ENCODE results near the gene VDR. TPM values are rescaled to one million over a fixed set of nuclear protein-coding genes. Genes with fewer than 3 reads are reported as not detected.

Gene VDR
- total RNA-seq, 4 donors from 2014 or later: 3.5 to 5.2 (median 3.9) TPM

DNA sequence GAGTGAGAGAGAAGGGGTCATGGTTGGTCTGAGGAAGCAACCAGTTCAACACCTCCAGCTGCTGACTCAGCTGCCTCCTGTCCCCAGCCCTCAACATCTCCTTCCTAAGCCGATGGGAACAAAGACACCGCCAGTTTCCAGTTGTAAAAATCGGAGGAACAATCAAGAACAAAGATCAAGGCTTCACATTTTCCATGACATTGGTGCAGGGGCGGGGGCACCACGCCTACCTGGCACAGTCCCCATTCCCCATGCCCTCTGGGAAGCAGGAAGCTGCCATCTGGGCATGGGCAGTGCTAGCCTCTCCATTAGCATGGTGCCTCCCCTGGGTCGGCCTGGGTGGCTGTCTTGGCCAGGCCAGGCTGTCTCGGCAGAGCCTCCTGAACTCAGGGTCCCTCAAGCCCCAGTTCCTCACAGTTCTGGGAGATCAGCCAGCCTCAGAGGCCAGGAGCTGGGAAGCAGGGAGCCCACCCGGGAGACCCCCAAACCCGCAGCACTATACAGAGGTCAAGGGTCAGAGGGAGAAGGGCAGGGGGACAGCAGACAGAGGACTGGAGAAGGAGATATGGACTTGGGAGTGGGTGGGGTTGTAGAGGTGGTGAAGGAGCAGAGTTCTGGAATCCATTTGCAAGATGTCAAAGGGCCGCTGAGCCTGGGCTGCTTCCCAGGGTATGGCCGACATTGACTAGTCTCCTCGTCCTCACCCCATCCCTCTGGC is 39.0 kb upstream of the VDR start:
- H3K36me3 ChIP-seq: no peaks in the 10 kb centered on the region
- peaks cover 0 to 11% of the 10 kb centered on the region in 2 donors for H3K4me1 ChIP-seq
- TF ChIP-seq, protein P1, sequence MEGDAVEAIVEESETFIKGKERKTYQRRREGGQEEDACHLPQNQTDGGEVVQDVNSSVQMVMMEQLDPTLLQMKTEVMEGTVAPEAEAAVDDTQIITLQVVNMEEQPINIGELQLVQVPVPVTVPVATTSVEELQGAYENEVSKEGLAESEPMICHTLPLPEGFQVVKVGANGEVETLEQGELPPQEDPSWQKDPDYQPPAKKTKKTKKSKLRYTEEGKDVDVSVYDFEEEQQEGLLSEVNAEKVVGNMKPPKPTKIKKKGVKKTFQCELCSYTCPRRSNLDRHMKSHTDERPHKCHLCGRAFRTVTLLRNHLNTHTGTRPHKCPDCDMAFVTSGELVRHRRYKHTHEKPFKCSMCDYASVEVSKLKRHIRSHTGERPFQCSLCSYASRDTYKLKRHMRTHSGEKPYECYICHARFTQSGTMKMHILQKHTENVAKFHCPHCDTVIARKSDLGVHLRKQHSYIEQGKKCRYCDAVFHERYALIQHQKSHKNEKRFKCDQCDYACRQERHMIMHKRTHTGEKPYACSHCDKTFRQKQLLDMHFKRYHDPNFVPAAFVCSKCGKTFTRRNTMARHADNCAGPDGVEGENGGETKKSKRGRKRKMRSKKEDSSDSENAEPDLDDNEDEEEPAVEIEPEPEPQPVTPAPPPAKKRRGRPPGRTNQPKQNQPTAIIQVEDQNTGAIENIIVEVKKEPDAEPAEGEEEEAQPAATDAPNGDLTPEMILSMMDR (IDR thresholded peaks at IDR 0.05): no peak
- TF ChIP-seq POLR2A (IDR thresholded peaks at IDR 0.05): no peak
- H3K27me3 ChIP-seq: no peaks in the 10 kb centered on the region
- no peak for DNase-seq
- no peaks in the 10 kb centered on the region for H3K9me3 ChIP-seq
- H3K4me3 ChIP-seq (replicated peaks in 1 of 3): no peak overlapping the region
- no peak overlapping the region for H3K27ac ChIP-seq
- 73 to 84% methylated on average over 10 to 12 of the region's 12 CpGs for WGBS, 2 donors
- intact Hi-C loops (cut with DNase I): no loop called here

DNA sequence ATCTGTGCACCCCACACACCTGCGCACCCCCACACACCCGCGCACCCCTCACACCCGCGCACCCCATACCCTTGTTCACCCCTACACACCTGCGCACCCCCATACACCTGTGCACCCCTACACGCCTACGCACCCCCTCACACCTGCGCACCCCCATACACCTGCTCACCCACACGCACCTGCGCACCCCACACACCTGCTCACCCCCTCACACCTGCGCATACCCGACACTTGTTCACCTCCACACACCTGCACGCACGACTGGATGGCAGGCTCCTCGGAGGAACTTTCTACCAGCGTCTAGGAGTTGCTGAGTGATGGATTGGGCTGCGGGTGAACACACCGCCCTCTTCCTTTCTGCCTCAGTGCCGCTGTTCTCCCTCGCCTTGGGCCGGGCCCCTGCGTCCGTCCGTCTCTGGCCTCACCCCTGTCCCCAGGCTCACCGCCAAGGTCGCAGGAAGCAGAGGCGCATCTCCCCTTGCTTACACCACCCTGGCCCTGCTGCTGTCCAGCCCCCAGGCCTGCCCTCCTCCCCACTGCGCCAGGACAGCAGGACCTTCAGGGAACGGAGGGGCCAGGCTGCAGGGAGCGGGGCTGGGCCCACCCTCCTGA is 37.9 kb upstream of the VDR start:
- Histone ChIP-seq H3K4me3 (replicated peaks in 1 of 3) (no peak overlapping the region), H3K4me1 (peaks cover 0 to 11% of the 10 kb centered on the region in 2 donors), H3K27me3 (no peaks in the 10 kb centered on the region), H3K27ac (no peak overlapping the region), H3K9me3 (no peaks in the 10 kb centered on the region), H3K36me3 (no peaks in the 10 kb centered on the region)
- DNase-seq: no peak
- TF ChIP-seq, protein P1 (IDR thresholded peaks at IDR 0.05): no peak
- no peak for TF ChIP-seq POLR2A (IDR thresholded peaks at IDR 0.05)
- WGBS, 2 donors: 66 to 68% methylated on average over 26 to 30 of the region's 31 CpGs
- intact Hi-C loops (cut with DNase I): no loop called here

DNA sequence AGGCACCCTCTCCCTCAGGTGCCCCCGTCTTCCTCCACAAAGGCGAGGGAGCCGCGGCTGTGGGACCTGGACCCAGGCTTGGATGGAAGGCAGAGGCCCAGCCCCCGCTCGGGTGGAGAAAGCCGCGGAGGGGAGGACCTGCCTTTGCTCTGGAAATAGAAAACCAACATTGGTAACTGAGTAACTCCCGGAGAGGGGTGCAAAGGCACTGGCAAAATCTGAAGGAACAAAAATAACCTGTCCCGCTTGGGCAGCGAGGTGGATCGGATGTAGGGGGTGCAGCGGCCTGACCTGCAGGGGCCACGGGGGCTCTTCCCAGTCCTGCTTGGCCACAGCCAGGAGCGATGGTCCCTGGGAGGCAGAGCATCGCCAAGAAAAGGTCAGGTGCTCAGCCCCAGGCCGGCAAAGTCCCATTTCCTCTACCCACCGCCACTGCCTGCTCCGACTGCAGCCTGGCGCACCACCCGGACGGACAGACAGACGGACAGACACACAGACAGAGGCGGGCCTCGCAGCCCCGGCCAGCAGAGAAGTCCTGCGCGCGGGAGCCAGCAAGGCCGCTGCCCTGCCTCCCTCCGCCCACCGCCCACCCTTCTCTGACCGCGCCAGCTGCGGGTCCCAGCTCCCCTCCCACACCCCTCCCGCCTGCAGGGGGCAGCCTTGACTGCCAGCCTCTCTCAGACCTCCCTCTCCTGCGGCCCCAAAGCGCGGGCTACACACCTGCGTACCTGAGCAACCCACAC is 37.2 kb upstream of the VDR start:
- TF ChIP-seq POLR2A (IDR thresholded peaks at IDR 0.05): no peak
- TF ChIP-seq, protein P1 (IDR thresholded peaks at IDR 0.05): peak in 2 of 6 experiments; percentile 6 to 32
- no peaks in the 10 kb centered on the region for H3K27me3 ChIP-seq
- no peak overlapping the region for H3K27ac ChIP-seq
- WGBS, 2 donors: 25 to 27% methylated on average over 22 to 24 of the region's 40 CpGs
- H3K9me3 ChIP-seq: no peaks in the 10 kb centered on the region
- no peak overlapping the region for H3K4me3 ChIP-seq (replicated peaks in 1 of 3)
- peaks cover 0 to 11% of the 10 kb centered on the region in 2 donors for H3K4me1 ChIP-seq
- intact Hi-C loops (cut with DNase I): no loop called here
- peak; percentile 35 to 37 for DNase-seq
- H3K36me3 ChIP-seq: no peaks in the 10 kb centered on the region

DNA sequence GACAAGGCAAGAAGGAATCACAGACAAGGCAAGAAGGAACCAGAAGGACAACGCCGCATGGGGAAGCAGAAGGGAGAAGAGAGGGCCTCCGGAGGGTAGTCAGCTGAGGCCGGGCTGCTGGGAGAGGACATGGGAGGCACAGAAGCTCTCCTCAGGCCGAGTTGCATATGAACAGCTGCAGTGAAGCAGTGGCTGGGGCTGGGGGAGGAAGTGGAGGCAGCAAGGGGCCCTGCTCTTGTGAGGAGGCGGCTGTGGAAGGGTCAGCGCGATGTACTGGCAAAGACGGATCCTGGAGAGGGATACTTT is 36.6 kb upstream of the VDR start:
- Histone ChIP-seq H3K4me1 (peaks cover 0 to 11% of the 10 kb centered on the region in 2 donors), H3K27me3 (no peaks in the 10 kb centered on the region), H3K4me3 (replicated peaks in 1 of 3) (no peak overlapping the region), H3K36me3 (no peaks in the 10 kb centered on the region), H3K27ac (no peak overlapping the region), H3K9me3 (no peaks in the 10 kb centered on the region)
- no peak for DNase-seq
- intact Hi-C loops (cut with DNase I): no loop called here
- no peak for TF ChIP-seq POLR2A (IDR thresholded peaks at IDR 0.05)
- TF ChIP-seq, protein P1 (IDR thresholded peaks at IDR 0.05): no peak
- 79 to 81% methylated on average over 9 of the region's 9 CpGs for WGBS, 2 donors
